Measurements from ENCODE around the gene YRDC. TPM values are rescaled to one million over a fixed set of nuclear protein-coding genes. Genes with fewer than 3 reads are reported as not detected.

The YRDC gene
- polyA plus RNA-seq, 1 of the 3 experiments (the other 2 are of a cell fraction), result 34.2 TPM

DNA sequence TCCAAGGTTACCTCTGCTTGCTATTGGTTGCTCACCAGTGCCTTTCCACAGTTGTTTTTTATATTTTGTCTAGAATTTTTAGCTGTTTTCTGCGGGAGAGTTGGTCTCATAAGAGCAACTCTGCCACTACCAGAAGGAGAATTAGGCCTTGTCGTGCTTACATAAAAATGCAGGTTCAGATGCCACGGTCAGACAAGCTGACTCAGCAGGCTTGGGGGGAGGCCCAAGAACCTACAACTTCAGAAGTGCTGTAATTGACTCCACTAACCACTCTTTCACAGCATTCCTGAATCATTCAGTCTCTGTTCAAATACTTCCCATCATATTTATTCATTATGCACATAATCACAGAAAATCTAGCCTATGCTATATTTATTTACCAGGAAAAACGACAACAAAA is 23.1 kb upstream of the YRDC start:
- Histone ChIP-seq H2AFZ (ENCODE audit: low read depth) (no peak overlapping the region), H3K27ac (ENCODE audit: low read depth in 2 of 2, low read length in 1 of 2) (no peak overlapping the region), H3K4me1 (ENCODE audit: control insufficient read depth in 1 of 2, insufficient read depth in 2 of 2, low read depth in 1 of 2, low read length in 1 of 2) (no peaks in the 10 kb centered on the region), H3K27me3 (ENCODE audit: insufficient read depth) (no peaks in the 10 kb centered on the region), H3K36me3 (replicated peaks in 1 of 2; ENCODE audit: control insufficient read depth in 1 of 2, insufficient read depth in 2 of 2, low read length in 1 of 2) (peaks cover 55 to 62% of the 10 kb centered on the region in 2 experiments), H3K4me3 (ENCODE audit: low read depth in 2 of 2, low read length in 1 of 2) (no peak overlapping the region), H3K9ac (no peak overlapping the region), H4K20me1 (ENCODE audit: insufficient read depth) (no peaks in the 10 kb centered on the region), H3K9me3 (no peaks in the 10 kb centered on the region), H3K79me2 (ENCODE audit: insufficient read depth) (no peaks in the 10 kb centered on the region), H3K9me2 (no peaks in the 10 kb centered on the region), H3F3A (replicated peaks; ENCODE audit: insufficient read depth) (no peaks in the 10 kb centered on the region), H3K4me2 (no peak overlapping the region)
- no peak for DNase-seq
- TF ChIP-seq ELF1 (IDR thresholded peaks at IDR 0.05) (no peak), EP300 (IDR thresholded peaks at IDR 0.05; ENCODE audit: borderline replicate concordance in 1 of 2, low read depth in 1 of 2, low read length in 1 of 2) (no peak), RAD21 (IDR thresholded peaks at IDR 0.05; ENCODE audit: low read length) (no peak), FOSL2 (IDR thresholded peaks at IDR 0.05; ENCODE audit: borderline replicate concordance, low read depth) (no peak), RFX5 (IDR thresholded peaks at IDR 0.05; ENCODE audit: low read length) (no peak), JUND (IDR thresholded peaks at IDR 0.05) (no peak), YY1 (IDR thresholded peaks at IDR 0.05; ENCODE audit: low read depth) (no peak), FOXM1 (IDR thresholded peaks at IDR 0.05; ENCODE audit: low read depth) (no peak), RCOR1 (IDR thresholded peaks at IDR 0.05; ENCODE audit: low read length) (no peak), POLR2AphosphoS5 (IDR thresholded peaks at IDR 0.05; ENCODE audit: low read depth, low read length) (no peak), NFIC (IDR thresholded peaks at IDR 0.05; ENCODE audit: borderline replicate concordance) (no peak), SIN3A (IDR thresholded peaks at IDR 0.05; ENCODE audit: borderline replicate concordance, low read depth, low read length) (no peak), TAF1 (IDR thresholded peaks at IDR 0.05; ENCODE audit: borderline replicate concordance, low read depth, low read length) (no peak), CHD2 (IDR thresholded peaks at IDR 0.05; ENCODE audit: low read length, partially characterized antibody) (no peak)
- TF ChIP-seq, protein P1, sequence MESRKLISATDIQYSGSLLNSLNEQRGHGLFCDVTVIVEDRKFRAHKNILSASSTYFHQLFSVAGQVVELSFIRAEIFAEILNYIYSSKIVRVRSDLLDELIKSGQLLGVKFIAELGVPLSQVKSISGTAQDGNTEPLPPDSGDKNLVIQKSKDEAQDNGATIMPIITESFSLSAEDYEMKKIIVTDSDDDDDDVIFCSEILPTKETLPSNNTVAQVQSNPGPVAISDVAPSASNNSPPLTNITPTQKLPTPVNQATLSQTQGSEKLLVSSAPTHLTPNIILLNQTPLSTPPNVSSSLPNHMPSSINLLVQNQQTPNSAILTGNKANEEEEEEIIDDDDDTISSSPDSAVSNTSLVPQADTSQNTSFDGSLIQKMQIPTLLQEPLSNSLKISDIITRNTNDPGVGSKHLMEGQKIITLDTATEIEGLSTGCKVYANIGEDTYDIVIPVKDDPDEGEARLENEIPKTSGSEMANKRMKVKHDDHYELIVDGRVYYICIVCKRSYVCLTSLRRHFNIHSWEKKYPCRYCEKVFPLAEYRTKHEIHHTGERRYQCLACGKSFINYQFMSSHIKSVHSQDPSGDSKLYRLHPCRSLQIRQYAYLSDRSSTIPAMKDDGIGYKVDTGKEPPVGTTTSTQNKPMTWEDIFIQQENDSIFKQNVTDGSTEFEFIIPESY (IDR thresholded peaks at IDR 0.05; ENCODE audit: borderline replicate concordance, low read depth), result no peak
- TF ChIP-seq, protein P2, sequence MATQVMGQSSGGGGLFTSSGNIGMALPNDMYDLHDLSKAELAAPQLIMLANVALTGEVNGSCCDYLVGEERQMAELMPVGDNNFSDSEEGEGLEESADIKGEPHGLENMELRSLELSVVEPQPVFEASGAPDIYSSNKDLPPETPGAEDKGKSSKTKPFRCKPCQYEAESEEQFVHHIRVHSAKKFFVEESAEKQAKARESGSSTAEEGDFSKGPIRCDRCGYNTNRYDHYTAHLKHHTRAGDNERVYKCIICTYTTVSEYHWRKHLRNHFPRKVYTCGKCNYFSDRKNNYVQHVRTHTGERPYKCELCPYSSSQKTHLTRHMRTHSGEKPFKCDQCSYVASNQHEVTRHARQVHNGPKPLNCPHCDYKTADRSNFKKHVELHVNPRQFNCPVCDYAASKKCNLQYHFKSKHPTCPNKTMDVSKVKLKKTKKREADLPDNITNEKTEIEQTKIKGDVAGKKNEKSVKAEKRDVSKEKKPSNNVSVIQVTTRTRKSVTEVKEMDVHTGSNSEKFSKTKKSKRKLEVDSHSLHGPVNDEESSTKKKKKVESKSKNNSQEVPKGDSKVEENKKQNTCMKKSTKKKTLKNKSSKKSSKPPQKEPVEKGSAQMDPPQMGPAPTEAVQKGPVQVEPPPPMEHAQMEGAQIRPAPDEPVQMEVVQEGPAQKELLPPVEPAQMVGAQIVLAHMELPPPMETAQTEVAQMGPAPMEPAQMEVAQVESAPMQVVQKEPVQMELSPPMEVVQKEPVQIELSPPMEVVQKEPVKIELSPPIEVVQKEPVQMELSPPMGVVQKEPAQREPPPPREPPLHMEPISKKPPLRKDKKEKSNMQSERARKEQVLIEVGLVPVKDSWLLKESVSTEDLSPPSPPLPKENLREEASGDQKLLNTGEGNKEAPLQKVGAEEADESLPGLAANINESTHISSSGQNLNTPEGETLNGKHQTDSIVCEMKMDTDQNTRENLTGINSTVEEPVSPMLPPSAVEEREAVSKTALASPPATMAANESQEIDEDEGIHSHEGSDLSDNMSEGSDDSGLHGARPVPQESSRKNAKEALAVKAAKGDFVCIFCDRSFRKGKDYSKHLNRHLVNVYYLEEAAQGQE (IDR thresholded peaks at IDR 0.05; ENCODE audit: low read depth, low read length), result no peak
- TF ChIP-seq, protein P3, sequence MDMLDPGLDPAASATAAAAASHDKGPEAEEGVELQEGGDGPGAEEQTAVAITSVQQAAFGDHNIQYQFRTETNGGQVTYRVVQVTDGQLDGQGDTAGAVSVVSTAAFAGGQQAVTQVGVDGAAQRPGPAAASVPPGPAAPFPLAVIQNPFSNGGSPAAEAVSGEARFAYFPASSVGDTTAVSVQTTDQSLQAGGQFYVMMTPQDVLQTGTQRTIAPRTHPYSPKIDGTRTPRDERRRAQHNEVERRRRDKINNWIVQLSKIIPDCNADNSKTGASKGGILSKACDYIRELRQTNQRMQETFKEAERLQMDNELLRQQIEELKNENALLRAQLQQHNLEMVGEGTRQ (IDR thresholded peaks at IDR 0.05; ENCODE audit: borderline replicate concordance, low read depth, low read length), result no peak
- TF ChIP-seq, protein P4, sequence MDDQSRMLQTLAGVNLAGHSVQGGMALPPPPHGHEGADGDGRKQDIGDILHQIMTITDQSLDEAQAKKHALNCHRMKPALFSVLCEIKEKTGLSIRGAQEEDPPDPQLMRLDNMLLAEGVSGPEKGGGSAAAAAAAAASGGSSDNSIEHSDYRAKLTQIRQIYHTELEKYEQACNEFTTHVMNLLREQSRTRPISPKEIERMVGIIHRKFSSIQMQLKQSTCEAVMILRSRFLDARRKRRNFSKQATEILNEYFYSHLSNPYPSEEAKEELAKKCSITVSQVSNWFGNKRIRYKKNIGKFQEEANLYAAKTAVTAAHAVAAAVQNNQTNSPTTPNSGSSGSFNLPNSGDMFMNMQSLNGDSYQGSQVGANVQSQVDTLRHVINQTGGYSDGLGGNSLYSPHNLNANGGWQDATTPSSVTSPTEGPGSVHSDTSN (IDR thresholded peaks at IDR 0.05), result no peak
- TF ChIP-seq, protein P5, sequence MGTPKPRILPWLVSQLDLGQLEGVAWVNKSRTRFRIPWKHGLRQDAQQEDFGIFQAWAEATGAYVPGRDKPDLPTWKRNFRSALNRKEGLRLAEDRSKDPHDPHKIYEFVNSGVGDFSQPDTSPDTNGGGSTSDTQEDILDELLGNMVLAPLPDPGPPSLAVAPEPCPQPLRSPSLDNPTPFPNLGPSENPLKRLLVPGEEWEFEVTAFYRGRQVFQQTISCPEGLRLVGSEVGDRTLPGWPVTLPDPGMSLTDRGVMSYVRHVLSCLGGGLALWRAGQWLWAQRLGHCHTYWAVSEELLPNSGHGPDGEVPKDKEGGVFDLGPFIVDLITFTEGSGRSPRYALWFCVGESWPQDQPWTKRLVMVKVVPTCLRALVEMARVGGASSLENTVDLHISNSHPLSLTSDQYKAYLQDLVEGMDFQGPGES (IDR thresholded peaks at IDR 0.05; ENCODE audit: low read depth, low read length), result no peak
- CTCF ChIA-PET, result interaction anchor here (0.8 to 2.6 kb wide), 7 partner anchors 8 to 45 kb away, joined by 3 to 9 read pairs (median 4); no protein-coding TSS in a partner anchor
- WGBS (ENCODE audit: low lambda C conversion rate), result 98% methylated on average over 4 of the region's 4 CpGs
- POLR2A ChIA-PET, result no interaction called here

All from SK-N-SH (cell line).